Measurements from ENCODE around the gene TTLL6.

The TTLL6 gene

GRCh38 chr17:48729335-48730239 lies 87.4 kb downstream of the TTLL6 start:
- Histone ChIP-seq H2AFZ (ENCODE audit: low read length) (peak overlapping the region; percentile 64), H3K4me1 (ENCODE audit: control insufficient read depth in 2 of 2, insufficient read depth in 1 of 2, low read depth in 1 of 2, low read length in 2 of 2) (no peaks in the 10 kb centered on the region), H3K9me3 (replicated peaks in 1 of 2; ENCODE audit: control insufficient read depth in 2 of 2, insufficient read depth in 1 of 2, low read depth in 1 of 2, low read length in 2 of 2) (peaks cover 0 to 7% of the 10 kb centered on the region in 2 donors), H3K79me1 (ENCODE audit: low read depth, low read length) (no peaks in the 10 kb centered on the region), H3K9ac (ENCODE audit: low read depth, low read length, poor library complexity) (no peak overlapping the region), H2BK120ac (ENCODE audit: low read depth, low read length) (no peak overlapping the region), H3K4ac (ENCODE audit: low read length) (no peak overlapping the region), H2AK5ac (ENCODE audit: low read depth, low read length) (no peak overlapping the region), H3K18ac (ENCODE audit: low read length) (peak overlapping the region; percentile 72), H4K91ac (ENCODE audit: low read depth, low read length, poor library complexity) (no peak overlapping the region), H2BK15ac (ENCODE audit: low read length) (no peak overlapping the region), H3K36me3 (replicated peaks in 1 of 2; ENCODE audit: control insufficient read depth in 2 of 2, insufficient read depth in 2 of 2, low read length in 2 of 2) (no peaks in the 10 kb centered on the region), H3K27ac (replicated peaks; ENCODE audit: low read length) (no peak overlapping the region), H3K4me2 (ENCODE audit: insufficient read depth, low read length, poor library complexity, severe bottlenecking) (no peak overlapping the region), H3K14ac (ENCODE audit: low read length) (no peak overlapping the region), H4K8ac (ENCODE audit: low read depth, low read length) (no peak overlapping the region), H2BK12ac (ENCODE audit: low read length) (no peak overlapping the region), H3K23ac (ENCODE audit: low read depth, low read length, poor library complexity) (no peak overlapping the region), H3K27me3 (ENCODE audit: control insufficient read depth in 3 of 3, insufficient read depth in 3 of 3, low read depth in 1 of 3, low read length in 3 of 3) (peaks cover 61 to 99% (median 96%) of the 10 kb centered on the region in 3 experiments), H3K4me3 (ENCODE audit: low read length in 2 of 2) (no peak overlapping the region), H2BK5ac (ENCODE audit: low read length) (no peak overlapping the region)
- no peak for DNase-seq (ENCODE audit: low spot score)
- no CpG with 5 or more reads among the region's 19 CpGs for WGBS, 2 donors (ENCODE audit: extremely low coverage in 2 of 2, insufficient read length in 2 of 2, insufficient replicate concordance in 1 of 2)

- Histone ChIP-seq H4K91ac (ENCODE audit: low read depth, low read length, poor library complexity) (no peak within 1 kb of the TSS), H3K4ac (ENCODE audit: low read length) (no peak within 1 kb of the TSS), H3K9me3 (replicated peaks in 1 of 2; ENCODE audit: control insufficient read depth in 2 of 2, insufficient read depth in 1 of 2, low read depth in 1 of 2, low read length in 2 of 2) (peaks cover 0 to 7% of the 10 kb centered on the region in 2 donors), H3K4me1 (ENCODE audit: control insufficient read depth in 2 of 2, insufficient read depth in 1 of 2, low read depth in 1 of 2, low read length in 2 of 2) (no peaks in the 10 kb centered on the region), H3K14ac (ENCODE audit: low read length) (no peak within 1 kb of the TSS), H2BK120ac (ENCODE audit: low read depth, low read length) (no peak within 1 kb of the TSS), H3K36me3 (replicated peaks in 1 of 2; ENCODE audit: control insufficient read depth in 2 of 2, insufficient read depth in 2 of 2, low read length in 2 of 2) (no peaks in the 10 kb centered on the region), H3K9ac (ENCODE audit: low read depth, low read length, poor library complexity) (no peak within 1 kb of the TSS), H4K8ac (ENCODE audit: low read depth, low read length) (no peak within 1 kb of the TSS), H2BK12ac (ENCODE audit: low read length) (no peak within 1 kb of the TSS), H3K4me3 (ENCODE audit: low read length in 2 of 2) (no peak within 1 kb of the TSS), H2AFZ (ENCODE audit: low read length) (peak within 1 kb of the TSS; percentile 80), H3K27ac (replicated peaks; ENCODE audit: low read length) (no peak within 1 kb of the TSS), H2BK5ac (ENCODE audit: low read length) (no peak within 1 kb of the TSS), H2AK5ac (ENCODE audit: low read depth, low read length) (no peak within 1 kb of the TSS), H3K4me2 (ENCODE audit: insufficient read depth, low read length, poor library complexity, severe bottlenecking) (peak within 1 kb of the TSS; percentile 41), H3K79me1 (ENCODE audit: low read depth, low read length) (no peaks in the 10 kb centered on the region), H3K23ac (ENCODE audit: low read depth, low read length, poor library complexity) (no peak within 1 kb of the TSS), H3K18ac (ENCODE audit: low read length) (peak within 1 kb of the TSS; percentile 72), H3K27me3 (ENCODE audit: control insufficient read depth in 3 of 3, insufficient read depth in 3 of 3, low read depth in 1 of 3, low read length in 3 of 3) (peaks cover 62 to 99% (median 96%) of the 10 kb centered on the region in 3 experiments), H2BK15ac (ENCODE audit: low read length) (no peak within 1 kb of the TSS)
- no CpG with 5 or more reads among the region's 55 CpGs for WGBS, 2 donors (ENCODE audit: extremely low coverage in 2 of 2, insufficient read length in 2 of 2, insufficient replicate concordance in 1 of 2)
- no peak for DNase-seq (ENCODE audit: low spot score)
Observed at GRCh38 chr17:48728232-48729231, 88.5 kb downstream of the TTLL6 start, which contains the start of gene HOXB13. Gene HOXB13 (minus strand): TSS chr17:48728750. CDS start chr17:48728593, 157 bp downstream.

GRCh38 chr17:48727415-48728175 lies 89.4 kb downstream of the TTLL6 start:
- Histone ChIP-seq H3K4me2 (ENCODE audit: insufficient read depth, low read length, poor library complexity, severe bottlenecking) (no peak overlapping the region), H2BK5ac (ENCODE audit: low read length) (no peak overlapping the region), H2BK15ac (ENCODE audit: low read length) (no peak overlapping the region), H3K9me3 (replicated peaks in 1 of 2; ENCODE audit: control insufficient read depth in 2 of 2, insufficient read depth in 1 of 2, low read depth in 1 of 2, low read length in 2 of 2) (peaks cover 0 to 7% of the 10 kb centered on the region in 2 donors), H4K91ac (ENCODE audit: low read depth, low read length, poor library complexity) (no peak overlapping the region), H3K4me3 (ENCODE audit: low read length in 2 of 2) (no peak overlapping the region), H2BK120ac (ENCODE audit: low read depth, low read length) (no peak overlapping the region), H3K23ac (ENCODE audit: low read depth, low read length, poor library complexity) (no peak overlapping the region), H3K36me3 (replicated peaks in 1 of 2; ENCODE audit: control insufficient read depth in 2 of 2, insufficient read depth in 2 of 2, low read length in 2 of 2) (no peaks in the 10 kb centered on the region), H3K14ac (ENCODE audit: low read length) (no peak overlapping the region), H4K8ac (ENCODE audit: low read depth, low read length) (no peak overlapping the region), H3K79me1 (ENCODE audit: low read depth, low read length) (no peaks in the 10 kb centered on the region), H2AK5ac (ENCODE audit: low read depth, low read length) (no peak overlapping the region), H2AFZ (ENCODE audit: low read length) (peak overlapping the region; percentile 80), H2BK12ac (ENCODE audit: low read length) (no peak overlapping the region), H3K9ac (ENCODE audit: low read depth, low read length, poor library complexity) (no peak overlapping the region), H3K27ac (replicated peaks; ENCODE audit: low read length) (no peak overlapping the region), H3K18ac (ENCODE audit: low read length) (no peak overlapping the region), H3K4ac (ENCODE audit: low read length) (no peak overlapping the region), H3K4me1 (ENCODE audit: control insufficient read depth in 2 of 2, insufficient read depth in 1 of 2, low read depth in 1 of 2, low read length in 2 of 2) (no peaks in the 10 kb centered on the region), H3K27me3 (ENCODE audit: control insufficient read depth in 3 of 3, insufficient read depth in 3 of 3, low read depth in 1 of 3, low read length in 3 of 3) (peaks cover 64 to 99% (median 96%) of the 10 kb centered on the region in 3 experiments)
- DNase-seq (ENCODE audit: low spot score) = no peak
- WGBS, 2 donors (ENCODE audit: extremely low coverage in 2 of 2, insufficient read length in 2 of 2, insufficient replicate concordance in 1 of 2) = no CpG with 5 or more reads among the region's 9 CpGs
